Muscle of back (tissue), 11 donors: ENCODE measurements around the gene AK8. TPM values are rescaled to one million over a fixed set of nuclear protein-coding genes. Genes with fewer than 3 reads are reported as not detected.
A peak's percentile ranks its signal among the peaks of the same experiment; 100 is the strongest.

ENCODE experiments used
- DNase-seq, 3 donors: peaks; one replicate each; pipeline versions ENCODE4 v3.0.0 to v3.0.0-alpha.2; 2013
- polyA plus RNA-seq, 10 donors: library from polyadenylated mRNA; unstranded; fragments of 120-200 nt; gene quantifications; one replicate each; pipeline ENCODE4 v1.2.1, GENCODE V29; 2013; ENCODE audit not compliant: insufficient read length in 10 of 10

The AK8 gene
- polyA plus RNA-seq, 10 donors = 0.31 to 1.2 (median 0.48) TPM

- DNase-seq = no peak
These were observed 9.4 kb upstream of the AK8 start for GRCh38 chr9:132887181-132888120.

GRCh38 chr9:132886334-132886725, 8.2 kb upstream of the AK8 start:
- DNase-seq = no peak

- DNase-seq = no peak
These were observed 7.7 kb upstream of the AK8 start for GRCh38 chr9:132885720-132886333.

DNA sequence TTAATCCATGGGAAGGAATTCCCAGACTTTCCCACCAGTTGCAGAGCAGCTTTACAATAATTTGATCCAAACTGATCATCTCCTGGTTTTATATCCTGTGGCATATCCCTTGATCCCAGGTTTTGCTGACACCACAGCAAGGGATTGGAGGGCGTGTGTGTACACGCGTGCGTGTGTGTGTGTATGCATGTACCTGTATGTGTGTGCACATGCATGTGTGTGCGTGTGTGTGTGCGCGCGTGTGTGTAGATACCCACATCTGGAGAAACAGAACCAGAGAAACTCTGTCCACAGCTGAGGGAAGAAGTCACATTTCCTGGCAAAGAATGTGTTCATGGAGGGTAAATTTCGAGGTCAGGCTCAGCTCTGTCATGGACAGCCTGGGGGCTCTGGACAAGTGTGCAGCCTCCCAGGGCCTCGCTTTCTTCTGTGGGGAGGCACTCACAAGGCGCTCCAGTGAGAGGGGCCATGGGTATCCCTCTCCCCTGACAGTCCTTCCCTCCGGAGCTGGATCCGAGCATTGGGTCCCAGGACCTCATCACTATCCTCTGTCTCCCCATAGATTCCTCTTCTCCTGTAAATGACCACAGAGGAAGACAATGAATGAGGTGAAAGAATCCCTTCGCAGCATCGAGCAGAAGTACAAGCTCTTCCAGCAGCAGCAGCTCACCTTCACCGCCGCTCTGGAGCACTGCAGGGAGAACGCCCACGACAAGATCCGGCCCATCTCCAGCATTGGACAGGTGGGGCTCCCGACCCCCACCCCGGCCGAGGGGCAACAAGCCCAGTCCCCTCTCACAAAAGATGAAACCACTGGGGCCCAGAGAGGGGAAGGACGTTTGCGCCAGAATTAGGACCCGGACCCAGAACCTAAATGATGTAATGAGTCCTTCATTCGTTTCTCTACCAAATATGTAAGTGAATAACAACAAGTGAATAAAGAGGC, 5.5 kb upstream of the AK8 start:
- no peak for DNase-seq

DNA sequence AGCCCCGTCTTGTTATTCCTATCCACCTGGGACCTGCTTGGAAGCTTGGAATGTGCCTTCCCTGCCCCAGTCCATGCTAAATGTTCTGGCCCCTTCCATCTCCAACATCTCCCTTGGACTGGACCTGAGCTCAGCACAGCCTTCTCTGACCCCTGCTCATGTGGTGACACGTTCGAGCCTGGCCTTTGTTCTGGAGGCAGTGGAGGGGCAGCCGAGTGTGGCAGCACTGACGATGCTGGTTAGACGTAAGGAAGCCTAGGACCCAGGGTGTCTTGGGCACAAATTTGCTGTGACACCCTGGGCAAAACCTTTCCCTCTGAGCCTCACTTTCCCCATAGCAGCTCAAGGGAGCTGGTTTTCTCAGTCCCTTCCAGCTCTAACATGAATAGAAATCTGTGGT, 4.5 kb upstream of the AK8 start:
- DNase-seq = no peak

- DNase-seq = no peak
These were observed 3.7 kb upstream of the AK8 start for GRCh38 chr9:132881826-132882225.

GRCh38 chr9:132880324-132880661, 2.2 kb upstream of the AK8 start:
- no peak for DNase-seq

DNA sequence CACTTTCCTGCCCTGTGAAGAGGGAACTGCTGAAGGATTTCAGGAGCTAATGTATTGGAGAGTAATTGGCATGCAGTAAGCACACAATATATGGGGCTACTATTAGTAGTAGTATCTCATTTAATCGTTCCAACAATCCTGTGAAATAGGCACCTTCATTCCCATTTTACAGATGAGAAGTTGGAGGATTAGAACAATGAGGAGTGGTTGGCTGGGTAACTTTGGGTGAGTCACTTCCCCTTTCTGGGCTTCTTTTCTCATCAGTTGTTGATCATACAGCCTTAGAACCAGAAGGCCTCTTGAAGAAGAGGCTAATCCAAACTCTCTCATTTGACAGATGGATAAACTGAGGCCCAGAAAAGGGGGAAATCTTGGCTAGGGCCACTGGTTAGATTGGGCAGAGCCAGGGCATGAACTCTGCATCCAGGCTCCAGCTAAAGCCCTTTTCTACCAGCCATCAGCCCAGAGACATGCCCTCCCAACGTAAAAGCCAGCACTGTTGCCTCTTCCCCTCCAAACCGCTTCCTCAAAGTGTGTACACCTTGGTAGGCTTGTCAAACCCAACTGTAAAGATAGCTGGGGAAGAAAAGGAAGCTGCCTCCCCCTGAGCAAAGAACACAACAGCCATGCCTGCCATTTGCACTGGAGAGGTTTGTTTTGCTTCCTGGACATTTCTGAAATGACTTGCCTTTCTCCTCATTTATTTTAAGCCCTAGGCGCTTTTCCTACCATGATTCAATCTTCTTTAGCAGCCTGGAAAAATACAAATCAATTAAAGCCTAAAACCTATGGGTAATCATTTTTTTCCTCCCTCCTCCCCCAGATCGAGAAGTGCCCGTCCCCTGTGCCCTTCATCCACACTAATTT, 1.6 kb upstream of the AK8 start:
- DNase-seq = no peak

DNA sequence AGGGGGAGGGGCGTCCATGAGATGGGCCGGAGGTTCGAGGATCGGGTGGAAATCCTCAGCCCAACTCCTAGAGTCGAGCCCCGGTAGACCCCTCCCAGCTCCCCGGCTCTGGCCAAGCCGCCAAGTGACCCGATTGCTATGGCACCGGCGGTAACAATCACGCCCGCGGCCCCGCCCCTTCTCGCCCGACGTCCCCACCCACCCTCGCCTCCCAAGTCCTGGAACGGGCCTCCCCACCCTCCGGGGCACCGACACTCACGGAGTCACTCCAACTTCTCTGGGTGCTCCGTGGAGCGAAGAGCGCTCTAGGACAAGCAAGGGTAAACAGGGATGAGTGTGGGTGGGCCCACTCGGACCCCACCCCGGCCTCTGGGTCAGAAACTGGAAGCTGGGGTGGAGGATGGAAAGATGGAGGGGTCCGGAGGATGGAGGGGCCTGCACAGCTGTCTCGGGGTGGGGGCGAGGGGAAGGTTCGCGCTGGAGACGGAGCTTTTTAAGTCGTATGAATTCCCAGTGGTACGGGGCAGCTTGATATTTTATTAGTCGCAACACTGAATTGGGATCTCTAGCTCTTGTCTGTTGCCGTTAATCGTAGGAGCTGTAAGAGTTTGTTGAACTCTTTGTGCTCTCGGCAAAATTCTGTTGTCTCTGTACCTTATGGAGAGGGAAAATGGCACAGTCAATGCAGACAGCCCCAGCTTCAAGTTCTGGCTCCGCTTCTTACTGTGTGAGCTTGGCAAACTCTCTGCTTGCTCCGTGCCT, 792 bp upstream of the AK8 start, which contains the start of gene SPACA9:
SPACA9 (plus strand) TSS at position 204 of the 762 bp plus-strand sequence. CDS start 5,050 bp downstream, outside the sequence.
- DNase-seq = peak; percentile 39 to 84 (median 75)

GRCh38 chr9:132877458-132877823, 643 bp downstream of the AK8 start:
- peak in 1 of 3 donors; percentile 11 for DNase-seq

GRCh38 chr9:132876849-132877248, 1.2 kb downstream of the AK8 start:
- no peak for DNase-seq

- no peak for DNase-seq
These were observed 2.9 kb downstream of the AK8 start for GRCh38 chr9:132875159-132875558.

GRCh38 chr9:132873403-132873802, 4.7 kb downstream of the AK8 start:
- DNase-seq = no peak

GRCh38 chr9:132869266-132869665, 8.8 kb downstream of the AK8 start:
- DNase-seq = no peak

DNA sequence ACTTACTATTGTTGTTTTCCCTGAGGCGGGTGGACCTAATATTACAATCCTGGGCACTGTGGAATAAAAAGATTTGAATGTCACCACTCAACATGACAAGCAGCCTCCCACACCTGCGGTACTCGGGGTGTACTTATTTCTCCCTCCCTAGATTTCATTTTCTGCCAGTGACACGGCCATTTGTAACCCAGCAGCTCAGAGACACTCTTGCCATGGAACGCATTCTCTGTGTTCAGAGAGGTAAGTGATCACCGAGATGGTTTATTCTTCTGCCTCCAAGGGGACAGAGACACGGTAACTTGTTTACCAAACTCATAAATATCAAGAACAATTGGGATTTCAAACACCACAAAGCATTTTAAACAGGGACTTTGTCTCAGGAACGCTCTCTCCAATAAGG, 11.2 kb downstream of the AK8 start:
- no peak for DNase-seq

DNA sequence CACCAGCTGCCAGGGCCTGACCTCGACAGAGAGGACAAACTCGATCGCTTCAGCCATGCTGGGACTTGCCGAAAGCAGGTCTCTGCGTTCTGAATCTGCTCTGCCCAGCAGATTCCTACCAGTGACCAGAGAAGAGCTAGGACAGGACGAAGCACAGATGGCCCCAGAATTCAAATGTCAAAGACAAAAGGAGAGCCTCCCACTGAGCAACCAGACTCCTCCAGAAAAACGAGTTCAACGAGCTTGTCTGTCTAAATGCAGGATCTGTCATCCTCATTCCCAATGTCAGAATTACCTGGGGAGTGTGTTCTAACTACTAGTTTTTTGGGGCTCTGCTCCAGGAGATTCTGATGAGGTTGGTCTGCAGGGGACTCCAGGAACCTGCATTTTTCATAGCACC, 13.4 kb downstream of the AK8 start:
- no peak for DNase-seq

DNA sequence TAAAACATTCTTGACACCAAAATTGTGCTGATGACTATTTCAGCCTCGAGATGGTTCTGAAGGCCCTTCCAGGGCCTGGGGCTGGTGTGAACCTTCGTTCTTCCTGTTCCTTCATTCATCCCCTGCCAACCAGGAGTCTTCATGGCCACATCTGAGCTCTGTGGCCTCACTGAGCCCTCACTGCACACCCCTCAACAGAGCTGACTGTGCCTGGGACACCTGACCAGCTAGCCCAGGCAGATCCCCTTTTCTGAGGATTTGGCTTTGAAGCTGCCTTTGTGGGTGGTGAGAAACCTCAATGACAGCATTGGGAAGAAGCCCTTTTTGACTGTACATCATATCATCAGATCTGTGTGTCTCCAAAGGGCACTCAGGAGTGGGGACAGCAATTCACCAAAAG, 13.8 kb downstream of the AK8 start:
- no peak for DNase-seq

- no peak for DNase-seq
These were observed 15.0 kb downstream of the AK8 start for GRCh38 chr9:132863096-132863495.

GRCh38 chr9:132862533-132862932, 15.6 kb downstream of the AK8 start:
- DNase-seq = no peak

GRCh38 chr9:132861666-132862065, 16.4 kb downstream of the AK8 start:
- DNase-seq = no peak
